Activated naive CD4-positive, alpha-beta T cell treated with anti-CD3 and anti-CD28 coated beads, Interleukin-2, amount 50 U/mL, for 72 hours (primary cell): ENCODE results near the gene TTC7B. TPM values are rescaled to one million over a fixed set of nuclear protein-coding genes. Genes with fewer than 3 reads are reported as not detected.

Experiments
- ATAC-seq, 2 donors: fragments of 150-1000 bp; cut with Tn5 transposase; 2 replicates each; pipeline ENCODE4 v1.10.0; 2021; ENCODE audit warnings: mild to moderate bottlenecking in 2 of 2, moderate library complexity in 2 of 2
- DNase-seq, 2 donors: peaks; one replicate each; pipeline ENCODE4 v3.0.0; 2021 to 2022; ENCODE audit warnings: low spot score in 2 of 2
- H3K27ac Mint-ChIP-seq, 2 donors: one replicate each; pipeline ENCODE4 v1.8.0; 2022; ENCODE audit warnings: mild to moderate bottlenecking in 2 of 2, mixed read lengths in 2 of 2
- H3K36me3 Mint-ChIP-seq, 2 donors: one replicate each; pipeline ENCODE4 v1.8.0; 2022; ENCODE audit warnings: mixed read lengths in 2 of 2
- H3K9me3 Mint-ChIP-seq, 2 donors: one replicate each; pipeline ENCODE4 v1.8.0; 2022; ENCODE audit warnings: mixed read lengths in 2 of 2
- total RNA-seq, 2 donors: library from RNA; stranded (reverse); gene quantifications; one replicate each; pipeline ENCODE4 v1.2.3, GENCODE V29; 2022

Gene TTC7B
- total RNA-seq, 2 donors from 2014 or later: 7.2 to 9.1 TPM

DNA sequence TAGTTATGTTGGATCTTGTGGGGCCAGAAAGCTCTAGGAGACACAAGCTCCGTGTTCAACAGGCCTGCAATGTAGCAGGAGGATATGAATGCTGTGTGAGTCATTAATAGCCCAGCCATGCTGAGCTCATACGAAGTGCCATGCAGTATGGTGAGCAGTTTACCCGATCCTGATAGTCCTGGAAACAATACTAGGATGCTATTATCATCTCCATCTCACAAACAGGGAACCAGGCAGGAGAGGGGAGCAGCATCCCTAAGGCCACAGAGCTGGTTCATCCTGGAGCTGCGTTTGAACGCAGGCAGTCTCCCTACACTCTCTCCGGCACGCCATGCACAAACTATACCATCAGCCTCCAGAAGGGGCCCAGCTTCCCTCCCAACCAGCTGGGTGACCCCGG is 20.5 kb downstream of the TTC7B start:
- no peak for ATAC-seq
- Mint-ChIP-seq H3K27ac (no peak overlapping the region), H3K9me3 (no peaks in the 10 kb centered on the region), H3K36me3 (no peaks in the 10 kb centered on the region)
- no peak for DNase-seq

DNA sequence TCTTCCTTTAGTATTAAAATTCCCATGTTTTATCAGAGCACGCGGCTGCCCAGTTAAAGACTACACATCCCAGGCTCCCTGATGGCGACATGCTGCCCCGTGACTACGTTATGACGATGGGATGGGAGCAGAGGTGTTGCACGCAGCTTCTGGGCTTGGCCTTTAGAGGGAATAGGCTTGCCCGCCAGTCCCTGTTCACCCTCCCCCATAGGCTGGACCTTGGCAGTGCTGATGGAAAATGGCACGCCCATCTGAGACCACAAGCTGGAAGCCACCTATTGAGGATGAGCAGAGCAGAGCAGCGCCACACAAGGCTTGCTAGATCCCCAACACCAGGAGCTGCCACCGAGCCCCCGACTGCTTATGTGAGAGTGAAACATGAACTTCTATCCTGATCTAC is 24.7 kb downstream of the TTC7B start:
- Mint-ChIP-seq H3K27ac (no peak overlapping the region), H3K9me3 (no peaks in the 10 kb centered on the region), H3K36me3 (no peaks in the 10 kb centered on the region)
- ATAC-seq (no peak), DNase-seq (no peak)

DNA sequence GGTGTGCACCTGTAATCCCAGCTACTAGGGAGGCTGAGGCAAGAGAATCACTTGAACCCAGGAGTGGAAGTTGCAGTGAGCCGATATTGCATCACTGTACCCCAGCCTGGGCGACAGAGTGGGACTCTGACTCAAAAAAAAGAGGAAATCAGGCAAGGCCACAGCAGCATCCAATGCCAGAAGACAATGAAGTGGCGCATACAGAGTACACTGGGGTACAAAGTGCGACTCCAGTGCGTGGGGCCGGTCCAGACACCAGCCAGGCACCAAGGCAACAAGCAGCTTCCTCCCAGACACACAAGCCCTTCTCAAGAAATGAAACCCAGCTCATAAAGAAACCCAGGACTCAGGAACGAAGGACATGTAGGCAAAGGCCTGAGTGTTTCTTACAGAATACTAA is 28.2 kb downstream of the TTC7B start:
- H3K27ac Mint-ChIP-seq: no peak overlapping the region
- DNase-seq: no peak
- H3K36me3 Mint-ChIP-seq: no peaks in the 10 kb centered on the region
- ATAC-seq: no peak
- no peaks in the 10 kb centered on the region for H3K9me3 Mint-ChIP-seq

DNA sequence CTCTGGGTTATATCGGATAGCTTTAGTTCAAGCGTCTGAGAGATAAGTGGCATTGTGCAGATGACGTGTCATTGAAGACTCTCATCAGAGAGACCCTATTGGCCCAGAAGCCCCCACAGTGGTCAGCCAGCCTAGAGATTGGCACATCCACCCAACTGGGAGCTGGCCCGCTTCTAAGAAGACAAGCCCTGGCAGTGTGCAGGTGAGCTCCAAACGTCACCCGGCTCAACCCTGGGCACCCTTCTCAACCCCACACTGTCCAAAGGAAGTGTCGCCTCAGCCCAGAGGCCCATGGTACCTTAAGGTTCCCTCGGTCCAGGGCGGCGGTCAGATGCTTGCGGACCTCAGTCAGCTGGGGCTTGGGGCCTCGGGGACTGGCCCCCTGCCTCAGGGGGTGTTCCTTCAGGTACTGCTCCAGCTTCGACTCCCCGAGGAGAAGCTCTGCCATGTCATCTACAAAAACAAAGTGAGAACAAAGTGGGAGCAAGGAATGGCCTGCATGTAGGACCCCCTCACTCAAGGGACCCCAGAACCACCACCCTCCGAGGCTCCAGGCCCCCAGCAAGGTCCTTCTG is 30.3 kb downstream of the TTC7B start:
- H3K36me3 Mint-ChIP-seq: no peaks in the 10 kb centered on the region
- ATAC-seq (no peak), DNase-seq (no peak)
- H3K27ac Mint-ChIP-seq: no peak overlapping the region
- no peaks in the 10 kb centered on the region for H3K9me3 Mint-ChIP-seq

DNA sequence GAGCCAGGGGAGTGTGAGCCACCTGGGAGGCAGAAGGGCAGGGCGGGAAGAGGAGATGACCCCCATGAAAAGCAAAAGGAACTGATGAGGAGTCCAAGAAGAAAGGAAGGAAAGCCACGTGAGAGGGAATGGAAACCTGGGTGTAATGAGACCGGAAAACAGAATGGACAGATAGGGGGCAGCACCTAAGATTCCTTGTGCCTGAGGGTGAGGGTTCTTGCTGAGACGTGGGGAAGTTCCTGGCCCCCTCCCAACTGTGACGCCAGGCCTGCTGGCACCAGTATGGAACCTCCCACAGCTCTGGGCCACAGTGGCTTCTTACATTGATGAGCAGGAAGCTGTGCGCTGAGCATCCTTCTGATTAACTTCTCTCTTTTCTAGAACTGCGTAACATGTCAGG is 30.8 kb downstream of the TTC7B start:
- H3K9me3 Mint-ChIP-seq: no peaks in the 10 kb centered on the region
- H3K27ac Mint-ChIP-seq: no peak overlapping the region
- DNase-seq: no peak
- no peaks in the 10 kb centered on the region for H3K36me3 Mint-ChIP-seq
- no peak for ATAC-seq

DNA sequence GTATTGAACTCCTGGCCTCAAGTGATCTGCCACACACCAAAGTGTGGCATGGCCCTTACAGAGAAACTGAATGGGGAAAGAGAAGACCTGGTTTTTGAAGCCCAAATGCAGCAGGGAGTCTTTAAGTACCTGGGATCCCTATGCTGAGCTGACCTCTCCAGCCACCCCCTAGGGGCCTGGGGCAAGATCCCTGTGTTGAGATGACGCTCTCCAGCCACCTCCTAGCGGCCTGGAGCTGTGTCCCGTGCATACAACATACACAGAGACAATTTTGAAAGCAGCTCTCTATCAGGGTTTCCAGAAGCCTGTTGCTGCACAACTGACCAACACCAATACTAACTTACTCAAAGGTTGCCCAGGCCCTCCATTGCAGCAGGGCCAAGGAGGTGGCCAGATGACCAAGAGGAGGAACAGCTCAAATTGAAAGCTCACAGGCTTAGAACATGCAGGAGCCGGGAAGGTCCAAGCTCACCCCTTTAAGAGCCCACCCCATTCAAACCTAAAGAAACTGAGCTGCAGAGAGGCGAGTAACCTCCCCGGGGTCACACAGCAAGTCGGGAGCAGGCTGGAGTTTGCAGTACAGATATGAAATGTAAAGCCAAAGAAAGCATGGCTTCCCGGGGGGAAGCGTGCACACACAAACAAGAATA is 31.5 kb downstream of the TTC7B start:
- DNase-seq (no peak), ATAC-seq (no peak)
- Mint-ChIP-seq H3K36me3 (no peaks in the 10 kb centered on the region), H3K27ac (peak overlapping the region in 1 of 2 donors; percentile 8), H3K9me3 (no peaks in the 10 kb centered on the region)

DNA sequence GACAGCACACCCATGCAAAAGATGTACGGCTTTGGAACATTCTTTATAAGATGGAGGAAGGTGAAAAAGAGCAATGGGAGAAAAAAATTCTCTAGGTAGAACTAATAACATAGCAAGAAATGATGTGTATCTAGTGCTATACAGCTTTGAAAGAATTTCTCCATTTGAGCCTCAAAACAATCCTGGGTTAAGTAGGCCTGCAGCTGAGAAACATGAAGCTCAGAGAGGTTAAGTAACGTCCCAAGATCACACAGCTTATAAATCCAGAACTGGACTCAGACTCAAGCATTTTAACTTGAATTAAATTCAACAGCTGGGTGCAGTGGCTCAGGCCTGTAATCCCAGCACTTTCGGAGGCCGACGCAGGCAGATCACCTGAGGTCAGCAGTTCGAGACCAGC is 32.9 kb downstream of the TTC7B start:
- ATAC-seq (no peak), DNase-seq (no peak)
- H3K9me3 Mint-ChIP-seq: no peaks in the 10 kb centered on the region
- H3K36me3 Mint-ChIP-seq: no peaks in the 10 kb centered on the region
- no peak overlapping the region for H3K27ac Mint-ChIP-seq

DNA sequence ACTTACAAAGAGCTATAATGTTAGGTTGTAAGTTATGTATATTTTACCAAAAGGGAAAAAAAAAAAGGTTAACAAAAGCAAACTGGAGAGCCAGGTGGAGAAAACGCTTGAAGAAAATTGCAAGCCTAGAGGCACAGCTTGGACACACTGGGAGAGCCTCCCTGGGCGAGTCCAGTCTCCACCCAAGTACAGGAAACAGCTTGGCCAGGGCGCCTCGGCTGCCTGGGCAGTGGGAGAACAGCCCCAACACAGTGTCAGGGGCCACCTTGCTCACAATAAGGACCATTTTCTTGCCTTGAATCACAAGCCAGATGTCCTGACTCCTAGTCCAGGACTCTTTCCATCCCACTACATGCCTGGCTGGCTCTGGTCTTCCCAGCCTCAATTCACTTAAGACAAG is 33.3 kb downstream of the TTC7B start:
- no peaks in the 10 kb centered on the region for H3K9me3 Mint-ChIP-seq
- no peak for ATAC-seq
- H3K27ac Mint-ChIP-seq: no peak overlapping the region
- no peak for DNase-seq
- H3K36me3 Mint-ChIP-seq: no peaks in the 10 kb centered on the region

DNA sequence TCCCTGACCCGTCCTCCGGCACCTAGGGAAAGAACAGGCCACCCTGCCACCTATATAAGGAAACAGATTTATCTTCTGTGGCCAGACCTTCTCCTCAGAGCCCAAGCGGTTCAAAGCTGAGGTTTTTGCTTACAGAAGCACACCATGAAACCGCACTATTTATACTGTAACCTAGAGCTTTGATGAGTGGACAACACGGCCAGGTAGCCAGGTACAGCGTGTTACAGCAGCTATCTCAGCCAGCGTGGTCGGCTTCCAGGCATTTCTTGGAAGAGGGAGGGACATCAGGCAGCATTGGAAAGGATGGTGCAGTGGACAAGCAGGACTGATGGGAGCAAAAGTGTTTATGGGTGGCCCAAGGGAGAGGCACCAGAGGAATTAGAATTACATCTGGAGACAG is 34.4 kb downstream of the TTC7B start:
- DNase-seq (no peak), ATAC-seq (no peak)
- H3K9me3 Mint-ChIP-seq: no peaks in the 10 kb centered on the region
- H3K27ac Mint-ChIP-seq: no peak overlapping the region
- no peaks in the 10 kb centered on the region for H3K36me3 Mint-ChIP-seq

DNA sequence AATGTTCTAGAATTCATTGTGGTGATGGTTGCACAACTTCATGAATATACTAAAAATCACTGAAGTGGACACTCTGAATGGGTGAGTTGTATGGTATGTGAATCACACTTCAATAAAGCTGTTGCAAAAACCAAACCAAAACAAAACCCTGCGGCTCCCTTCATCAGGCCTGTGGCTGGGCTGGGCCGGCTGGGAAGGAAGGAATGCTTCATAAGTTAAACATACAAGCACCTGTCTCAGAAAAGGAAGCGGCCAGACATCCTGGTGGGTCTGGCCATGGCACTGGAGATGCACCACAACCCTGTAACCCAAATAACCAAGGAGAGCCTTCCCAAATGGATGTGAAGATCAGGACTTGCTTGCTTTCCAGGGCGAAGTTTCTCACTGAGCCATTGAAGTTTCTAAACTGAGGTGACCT is 34.9 kb downstream of the TTC7B start:
- no peak for ATAC-seq
- Mint-ChIP-seq H3K27ac (no peak overlapping the region), H3K9me3 (no peaks in the 10 kb centered on the region)

DNA sequence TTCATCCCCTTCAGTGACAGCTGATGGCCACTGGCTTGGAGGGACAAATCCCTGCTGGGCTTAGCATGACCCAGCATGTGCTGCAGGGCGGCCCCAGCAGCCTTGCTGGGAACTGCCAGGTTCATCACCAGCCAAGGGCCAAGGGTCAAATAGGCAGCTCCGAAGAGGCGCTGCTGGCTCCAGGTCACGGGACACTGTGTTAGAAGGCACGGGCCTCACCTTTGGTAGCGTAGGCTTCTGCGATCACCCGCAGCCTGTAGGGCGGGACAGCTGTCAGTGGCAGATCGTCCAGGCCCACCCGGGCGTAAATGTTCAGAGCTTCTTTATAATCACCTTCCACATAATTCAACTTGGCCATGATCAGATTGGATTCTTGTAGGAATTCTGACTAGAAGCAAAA is 35.7 kb downstream of the TTC7B start:
- DNase-seq: no peak
- H3K9me3 Mint-ChIP-seq: no peaks in the 10 kb centered on the region
- H3K36me3 Mint-ChIP-seq: no peaks in the 10 kb centered on the region
- no peak overlapping the region for H3K27ac Mint-ChIP-seq
- no peak for ATAC-seq

More for the DNA sequence above, 34.9 kb downstream of the TTC7B start:
- DNase-seq: no peak
- H3K36me3 Mint-ChIP-seq: no peaks in the 10 kb centered on the region

DNA sequence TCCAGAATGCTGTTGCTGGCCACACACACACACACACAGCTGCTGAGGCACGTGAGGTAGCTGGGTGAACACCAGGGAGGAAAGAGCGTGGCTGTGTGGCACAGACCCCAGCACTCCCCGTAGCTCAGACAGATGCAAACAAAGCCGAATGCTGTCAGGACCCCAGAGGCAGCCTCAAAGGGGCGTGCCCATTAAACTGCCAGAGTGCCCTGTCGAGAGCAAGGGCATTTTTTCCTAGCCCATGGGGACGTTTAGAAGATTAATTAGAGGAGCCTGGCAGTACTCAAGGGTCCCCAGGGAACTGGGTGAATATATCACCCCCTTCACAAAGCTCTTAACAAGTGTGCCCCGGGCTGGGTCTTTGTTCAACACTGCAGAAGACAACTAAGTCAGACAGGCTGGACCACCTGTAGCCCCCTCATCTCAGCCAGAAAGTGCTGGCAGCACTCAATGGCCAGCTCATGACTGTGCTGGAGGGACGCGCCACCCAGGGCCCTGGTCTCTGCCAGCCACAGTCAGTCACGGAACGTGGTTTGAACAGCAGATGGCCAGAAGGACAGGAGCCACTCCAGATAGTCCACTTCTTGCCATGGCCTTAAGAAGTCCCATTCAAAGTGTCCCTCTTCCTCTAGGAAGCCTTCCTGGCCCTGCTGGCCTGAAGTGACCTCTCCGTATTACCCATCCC is 37.5 kb downstream of the TTC7B start:
- H3K9me3 Mint-ChIP-seq: no peaks in the 10 kb centered on the region
- H3K36me3 Mint-ChIP-seq: no peaks in the 10 kb centered on the region
- ATAC-seq (no peak), DNase-seq (no peak)
- peak overlapping the region; percentile 19 to 82 for H3K27ac Mint-ChIP-seq

DNA sequence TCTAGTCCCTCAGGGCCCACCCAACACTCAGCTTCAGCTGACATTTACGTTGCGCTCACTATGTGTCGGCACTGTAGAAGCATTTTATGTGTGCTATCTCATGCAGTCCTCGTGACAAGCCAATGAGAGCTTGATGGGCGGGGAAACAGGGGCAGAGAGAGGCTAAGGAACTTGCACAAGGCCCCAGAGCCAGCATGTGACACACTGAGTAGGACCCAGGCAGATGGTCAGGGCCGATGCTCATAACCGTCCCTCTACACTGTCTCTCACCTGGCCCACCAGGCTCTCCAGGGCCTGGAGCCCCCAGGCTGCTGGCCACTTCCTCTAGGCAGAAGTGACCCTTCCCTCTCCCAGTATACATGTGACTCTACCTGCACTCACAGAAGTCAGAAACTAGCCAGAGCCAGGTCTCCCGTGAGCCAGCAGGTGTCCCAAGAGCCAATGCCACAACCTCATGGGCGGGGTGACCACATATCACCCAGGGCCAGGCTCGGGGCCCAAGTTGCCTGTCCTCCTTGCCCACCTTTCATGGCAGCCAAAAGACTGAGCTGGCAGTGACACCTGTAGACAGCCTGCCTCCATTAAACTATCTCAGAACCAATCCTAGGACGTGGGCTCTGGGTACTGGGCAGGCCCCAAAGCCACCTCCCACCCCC is 38.3 kb downstream of the TTC7B start:
- ATAC-seq (no peak), DNase-seq (no peak)
- Mint-ChIP-seq H3K27ac (peak overlapping the region; percentile 19 to 82), H3K9me3 (no peaks in the 10 kb centered on the region), H3K36me3 (no peaks in the 10 kb centered on the region)

DNA sequence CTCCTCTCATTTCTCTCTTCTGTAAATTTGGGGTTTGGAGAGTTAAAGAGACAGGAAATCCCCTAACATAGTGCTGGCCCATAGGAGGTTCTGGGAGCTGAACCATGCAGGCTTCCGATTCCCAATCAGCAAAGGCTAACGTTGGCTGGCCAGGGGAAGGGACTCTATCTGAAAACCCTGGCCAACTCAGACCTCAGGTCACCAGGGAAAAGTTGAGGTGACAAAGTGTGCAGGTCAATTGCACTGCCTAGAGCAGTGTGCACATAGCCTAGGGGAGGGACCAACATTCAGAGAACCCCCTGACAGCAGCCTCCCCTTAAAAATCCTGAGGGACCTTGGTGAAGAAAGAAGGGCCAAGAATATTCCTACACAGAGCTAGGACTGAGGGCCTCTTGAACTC is 38.9 kb downstream of the TTC7B start:
- H3K27ac Mint-ChIP-seq: no peak overlapping the region
- DNase-seq (peak in 1 of 2 donors; percentile 30), ATAC-seq (no peak)
- no peaks in the 10 kb centered on the region for H3K9me3 Mint-ChIP-seq
- H3K36me3 Mint-ChIP-seq: no peaks in the 10 kb centered on the region

DNA sequence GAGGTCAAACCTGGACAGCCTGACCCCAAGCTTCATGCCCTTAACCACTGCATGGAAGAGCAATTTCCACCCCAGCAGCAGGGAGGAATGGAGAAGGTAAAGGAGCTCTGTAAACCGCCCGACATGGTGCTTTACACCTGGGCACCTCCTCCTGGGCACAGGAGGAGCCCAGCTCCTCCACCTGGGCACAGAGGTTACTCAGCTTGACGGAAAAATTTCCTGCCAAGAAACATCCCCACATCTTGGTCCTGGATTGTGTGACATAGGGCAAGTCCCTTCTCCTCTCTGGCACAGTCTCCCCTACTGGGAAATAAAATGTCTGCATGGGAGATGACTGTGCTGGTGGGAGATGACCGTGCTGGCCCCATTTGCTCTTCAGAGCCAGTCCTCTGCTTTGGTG is 40.8 kb downstream of the TTC7B start:
- H3K36me3 Mint-ChIP-seq: no peaks in the 10 kb centered on the region

DNA sequence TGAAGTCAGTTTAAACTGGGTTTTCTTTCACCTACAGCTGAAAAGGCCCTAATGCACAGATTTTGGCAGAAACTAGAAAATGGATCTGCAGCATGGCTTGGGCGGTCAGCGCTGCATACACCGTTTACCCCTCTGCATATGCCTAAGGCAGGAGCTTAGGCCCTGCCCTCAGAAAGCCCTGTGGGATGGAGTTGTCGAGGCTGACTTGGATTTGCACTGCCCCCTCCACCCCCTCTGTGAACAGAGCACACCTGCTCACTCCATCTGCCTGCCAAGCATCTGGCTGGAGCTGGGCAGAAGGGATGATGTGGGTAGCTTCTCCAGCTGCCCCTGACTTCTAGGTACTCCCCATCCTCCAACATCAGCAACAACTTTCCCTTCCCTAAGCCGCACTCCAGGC is 41.9 kb downstream of the TTC7B start:
- Mint-ChIP-seq H3K9me3 (peaks cover 0 to 8% of the 10 kb centered on the region in 2 donors), H3K36me3 (no peaks in the 10 kb centered on the region)
- no peak for ATAC-seq

More for the DNA sequence above, 40.8 kb downstream of the TTC7B start:
- ATAC-seq: no peak
- Mint-ChIP-seq H3K27ac (peak overlapping the region in 1 of 2 donors; percentile 29), H3K9me3 (no peaks in the 10 kb centered on the region)
- no peak for DNase-seq

DNA sequence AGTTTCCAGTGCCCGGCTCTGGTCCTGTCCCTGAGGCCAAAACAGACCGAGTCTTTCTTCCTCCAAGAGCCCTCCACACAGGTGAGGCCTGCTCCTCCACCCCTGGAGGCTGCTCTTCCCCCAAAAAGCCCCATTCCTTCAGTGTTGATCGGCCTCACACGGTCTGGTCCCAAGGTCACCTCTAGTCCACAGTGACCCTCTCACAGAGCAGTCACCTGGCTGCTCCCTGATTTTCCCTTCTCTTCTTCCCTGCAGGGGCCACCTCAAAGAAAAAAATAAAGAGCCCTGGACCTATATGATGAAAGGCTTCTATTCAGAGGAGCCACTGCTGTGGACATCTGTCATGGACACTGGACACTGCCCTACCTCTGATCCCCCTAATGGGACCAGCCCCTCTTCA is 42.5 kb downstream of the TTC7B start:
- no peak overlapping the region for H3K27ac Mint-ChIP-seq
- peaks cover 0 to 8% of the 10 kb centered on the region in 2 donors for H3K9me3 Mint-ChIP-seq
- DNase-seq: no peak
- H3K36me3 Mint-ChIP-seq: no peaks in the 10 kb centered on the region
- ATAC-seq: no peak

More for the DNA sequence above, 41.9 kb downstream of the TTC7B start:
- H3K27ac Mint-ChIP-seq: no peak overlapping the region
- no peak for DNase-seq

DNA sequence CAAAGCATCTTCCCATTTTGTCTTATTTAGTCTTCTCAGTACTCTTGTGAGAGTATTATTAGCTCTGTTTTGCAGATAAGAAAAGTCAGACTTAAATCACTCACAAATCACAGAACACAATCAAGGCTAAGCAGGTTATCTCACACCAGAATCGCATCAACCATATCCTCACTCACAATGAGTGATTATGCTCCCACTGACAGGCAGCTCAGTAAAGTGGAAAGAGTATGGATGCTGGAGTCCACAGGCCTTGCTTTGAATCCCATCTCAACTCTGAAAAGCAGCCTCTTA is 43.1 kb downstream of the TTC7B start:
- peaks cover 0 to 12% of the 10 kb centered on the region in 2 donors for H3K9me3 Mint-ChIP-seq

More for the DNA sequence above, 43.1 kb downstream of the TTC7B start:
- ATAC-seq (no peak), DNase-seq (no peak)
- Mint-ChIP-seq H3K36me3 (no peaks in the 10 kb centered on the region), H3K27ac (no peak overlapping the region)
